ENCODE measurements around the gene DOP1B.
"Not testable (repeated sequence)": the region's sequence is repeated elsewhere in the genome, so short reads cannot be mapped to it uniquely, and the experiment has no call there.

The DOP1B gene

GRCh38 chr21:36178349-36178748 lies 21.7 kb downstream of the DOP1B start:
- DNase-seq: no peak

- DNase-seq: no peak
Measured at GRCh38 chr21:36179145-36179544, 22.5 kb downstream of the DOP1B start.

- no peak for DNase-seq
Measured at GRCh38 chr21:36180963-36181362, 24.3 kb downstream of the DOP1B start.

GRCh38 chr21:36183144-36183795 lies 26.6 kb downstream of the DOP1B start:
- DNase-seq: no peak

- no peak for DNase-seq
Measured at GRCh38 chr21:36184545-36184944, 27.9 kb downstream of the DOP1B start.

- no peak for DNase-seq
Measured at GRCh38 chr21:36185523-36185922, 28.9 kb downstream of the DOP1B start.

GRCh38 chr21:36186081-36186480 lies 29.5 kb downstream of the DOP1B start:
- DNase-seq: no peak

GRCh38 chr21:36186506-36187399 lies 30.1 kb downstream of the DOP1B start:
- DNase-seq: no peak

GRCh38 chr21:36188081-36188681 lies 31.6 kb downstream of the DOP1B start:
- peak; percentile 48 for DNase-seq

- no peak for DNase-seq
Measured at GRCh38 chr21:36188937-36189336, 32.3 kb downstream of the DOP1B start.

- DNase-seq: no peak
Measured at GRCh38 chr21:36190736-36191135, 34.1 kb downstream of the DOP1B start.

GRCh38 chr21:36193200-36193599 lies 36.6 kb downstream of the DOP1B start:
- no peak for DNase-seq

GRCh38 chr21:36194024-36194423 lies 37.4 kb downstream of the DOP1B start:
- peak; percentile 72 for DNase-seq

- no peak for DNase-seq
Measured at GRCh38 chr21:36195613-36196012, 39.0 kb downstream of the DOP1B start.

- DNase-seq: no peak
Measured at GRCh38 chr21:36199021-36199420, 42.4 kb downstream of the DOP1B start.

GRCh38 chr21:36199575-36199974 lies 43.0 kb downstream of the DOP1B start:
- not testable (repeated sequence) for DNase-seq

GRCh38 chr21:36200081-36200561 lies 43.5 kb downstream of the DOP1B start:
- no peak for DNase-seq

GRCh38 chr21:36202726-36203602 lies 46.3 kb downstream of the DOP1B start:
- DNase-seq: no peak

GRCh38 chr21:36203603-36203889 lies 46.9 kb downstream of the DOP1B start:
- no peak for DNase-seq

GRCh38 chr21:36204980-36205379 lies 48.4 kb downstream of the DOP1B start:
- no peak for DNase-seq

GRCh38 chr21:36205962-36206361 lies 49.3 kb downstream of the DOP1B start:
- DNase-seq: no peak

Measured in DMS79 treated with DMSO at 0.1 percent for 48 hours (cell line).